ENCODE data around the gene CFAP97D2. TPM values are rescaled to one million over a fixed set of nuclear protein-coding genes. Genes with fewer than 3 reads are reported as not detected.

Gene CFAP97D2
- total RNA-seq, 2 experiments from 2014 or later = 0.47 to 0.52 TPM

DNA sequence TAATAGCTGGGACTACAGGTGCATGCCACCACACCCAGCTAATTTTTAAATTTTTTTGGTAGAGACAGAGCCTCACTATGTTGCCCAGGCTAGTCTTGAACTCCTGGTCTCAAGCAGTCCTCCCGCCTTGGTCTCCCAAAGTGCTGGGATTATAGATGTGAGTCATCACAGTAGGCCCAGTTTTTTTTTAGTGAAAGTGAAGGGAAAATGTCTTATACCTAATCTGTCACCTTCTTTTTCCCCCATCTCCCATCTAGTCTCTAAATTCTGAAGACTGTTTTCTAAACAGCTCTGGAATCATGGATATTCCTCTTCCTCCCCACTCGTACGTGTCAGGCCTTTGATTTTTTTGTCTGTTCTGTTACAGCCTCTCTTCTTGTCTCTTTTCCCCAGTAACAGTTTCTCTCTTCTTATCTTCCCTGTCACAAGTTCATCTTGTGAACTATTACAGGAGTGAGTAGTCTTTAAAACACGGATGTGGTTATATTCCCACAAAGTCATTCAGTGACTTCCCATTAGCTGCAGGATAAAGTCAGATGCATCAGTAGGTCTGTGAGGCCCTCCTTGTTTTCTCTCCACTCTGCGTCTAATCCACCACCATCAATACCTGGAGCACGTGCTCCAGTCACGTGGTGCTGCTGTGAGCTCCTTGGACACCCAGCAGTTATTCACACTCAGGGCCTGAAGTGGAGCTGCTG, 58.5 kb downstream of the CFAP97D2 start:
- Mint-ChIP-seq H3K4me3 (peak overlapping the region; percentile 81), H3K36me3 (ENCODE audit: low read depth) (peaks cover 65% of the 10 kb centered on the region), H3K4me1 (ENCODE audit: low read depth) (peaks cover 43% of the 10 kb centered on the region), H3K27me3 (no peaks in the 10 kb centered on the region), H3K9me3 (no peaks in the 10 kb centered on the region), H3K27ac (peak overlapping the region; percentile 76)
- no peak overlapping the region for H3K27ac ChIP-seq (ENCODE audit: low read depth in 1 of 2, low read length in 2 of 2)
- peaks cover 59% of the 10 kb centered on the region for H3K36me3 ChIP-seq (ENCODE audit: insufficient read depth, low read length)
- CTCF ChIA-PET = no interaction called here
- TF ChIP-seq, protein P1, sequence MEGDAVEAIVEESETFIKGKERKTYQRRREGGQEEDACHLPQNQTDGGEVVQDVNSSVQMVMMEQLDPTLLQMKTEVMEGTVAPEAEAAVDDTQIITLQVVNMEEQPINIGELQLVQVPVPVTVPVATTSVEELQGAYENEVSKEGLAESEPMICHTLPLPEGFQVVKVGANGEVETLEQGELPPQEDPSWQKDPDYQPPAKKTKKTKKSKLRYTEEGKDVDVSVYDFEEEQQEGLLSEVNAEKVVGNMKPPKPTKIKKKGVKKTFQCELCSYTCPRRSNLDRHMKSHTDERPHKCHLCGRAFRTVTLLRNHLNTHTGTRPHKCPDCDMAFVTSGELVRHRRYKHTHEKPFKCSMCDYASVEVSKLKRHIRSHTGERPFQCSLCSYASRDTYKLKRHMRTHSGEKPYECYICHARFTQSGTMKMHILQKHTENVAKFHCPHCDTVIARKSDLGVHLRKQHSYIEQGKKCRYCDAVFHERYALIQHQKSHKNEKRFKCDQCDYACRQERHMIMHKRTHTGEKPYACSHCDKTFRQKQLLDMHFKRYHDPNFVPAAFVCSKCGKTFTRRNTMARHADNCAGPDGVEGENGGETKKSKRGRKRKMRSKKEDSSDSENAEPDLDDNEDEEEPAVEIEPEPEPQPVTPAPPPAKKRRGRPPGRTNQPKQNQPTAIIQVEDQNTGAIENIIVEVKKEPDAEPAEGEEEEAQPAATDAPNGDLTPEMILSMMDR (IDR thresholded peaks at IDR 0.05) = no peak
- ATAC-seq (ENCODE audit: poor library complexity) (no peak), DNase-seq (no peak)
- H3K9me3 ChIP-seq (ENCODE audit: control insufficient read depth in 1 of 2, insufficient read depth in 1 of 2, low read length in 2 of 2) = no peaks in the 10 kb centered on the region
- POLR2A ChIA-PET = no interaction called here
- peaks cover 20% of the 10 kb centered on the region for H3K4me1 ChIP-seq (ENCODE audit: insufficient read depth, low read length)
- H3K4me3 ChIP-seq (ENCODE audit: low read length) = no peak overlapping the region
- intact Hi-C loops (cut with DNase I, micrococcal nuclease) = no loop called here
- H3K27me3 ChIP-seq (ENCODE audit: control insufficient read depth in 1 of 2, insufficient read depth in 2 of 2, low read length in 2 of 2) = no peaks in the 10 kb centered on the region

DNA sequence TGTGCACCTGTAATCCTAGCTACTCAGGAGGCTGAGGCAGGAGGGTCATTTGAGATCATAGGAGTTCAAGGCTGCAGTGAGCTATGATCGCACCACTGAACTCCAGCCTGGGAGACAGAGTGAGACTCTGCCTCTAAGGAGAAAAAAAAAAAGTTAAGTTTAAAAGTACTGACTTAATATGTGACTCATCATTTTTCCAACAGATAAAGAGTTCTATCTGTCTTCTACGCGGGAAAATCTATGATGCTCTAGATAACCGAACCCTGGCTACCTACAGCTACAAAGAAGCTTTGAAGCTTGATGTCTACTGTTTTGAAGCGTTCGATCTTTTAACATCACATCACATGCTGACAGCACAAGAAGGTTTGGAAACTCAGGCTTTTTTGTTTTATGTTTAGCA, 62.9 kb downstream of the CFAP97D2 start:
- TF ChIP-seq, protein P1 (IDR thresholded peaks at IDR 0.05) = no peak
- H3K9me3 ChIP-seq (ENCODE audit: control insufficient read depth in 1 of 2, insufficient read depth in 1 of 2, low read length in 2 of 2) = no peaks in the 10 kb centered on the region
- intact Hi-C loops (cut with DNase I, micrococcal nuclease) = no loop called here
- H3K9me3 Mint-ChIP-seq = no peaks in the 10 kb centered on the region
- H3K27ac ChIP-seq (ENCODE audit: low read depth in 1 of 2, low read length in 2 of 2) = no peak overlapping the region
- ATAC-seq (ENCODE audit: poor library complexity) (no peak), DNase-seq (no peak)
- peaks cover 93% of the 10 kb centered on the region for H3K36me3 Mint-ChIP-seq (ENCODE audit: low read depth)
- POLR2A ChIA-PET = no interaction called here
- H3K27me3 Mint-ChIP-seq = no peaks in the 10 kb centered on the region
- H3K4me1 ChIP-seq (ENCODE audit: insufficient read depth, low read length) = peaks cover under 1% of the 10 kb centered on the region
- H3K27ac Mint-ChIP-seq = no peak overlapping the region
- no peak overlapping the region for H3K4me3 Mint-ChIP-seq
- H3K36me3 ChIP-seq (ENCODE audit: insufficient read depth, low read length) = peaks cover 97% of the 10 kb centered on the region
- no peak overlapping the region for H3K4me3 ChIP-seq (ENCODE audit: low read length)
- peaks cover 15% of the 10 kb centered on the region for H3K4me1 Mint-ChIP-seq (ENCODE audit: low read depth)
- H3K27me3 ChIP-seq (ENCODE audit: control insufficient read depth in 1 of 2, insufficient read depth in 2 of 2, low read length in 2 of 2) = no peaks in the 10 kb centered on the region
- CTCF ChIA-PET = no interaction called here

DNA sequence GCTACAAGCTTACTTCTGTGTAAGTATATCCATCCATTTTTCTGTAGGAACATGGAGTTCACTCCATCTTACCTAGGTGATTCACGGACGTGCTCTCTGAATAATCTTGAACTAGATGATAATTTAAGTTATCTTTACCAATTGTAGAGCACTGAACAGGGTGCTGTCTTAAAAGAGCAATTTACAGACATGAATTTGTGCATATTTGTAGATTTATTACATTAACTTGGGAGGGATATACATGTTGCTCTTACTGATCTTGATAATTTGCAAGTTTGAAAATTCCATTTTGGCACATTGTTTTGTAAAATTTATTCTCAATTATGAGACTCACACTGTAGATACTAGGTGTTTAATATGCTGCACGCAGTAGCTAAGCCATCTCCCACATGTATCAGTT, 64.9 kb downstream of the CFAP97D2 start:
- Histone ChIP-seq H3K4me1 (ENCODE audit: insufficient read depth, low read length) (no peaks in the 10 kb centered on the region), H3K27me3 (ENCODE audit: control insufficient read depth in 1 of 2, insufficient read depth in 2 of 2, low read length in 2 of 2) (no peaks in the 10 kb centered on the region), H3K36me3 (ENCODE audit: insufficient read depth, low read length) (peaks cover 97% of the 10 kb centered on the region), H3K9me3 (ENCODE audit: control insufficient read depth in 1 of 2, insufficient read depth in 1 of 2, low read length in 2 of 2) (no peaks in the 10 kb centered on the region), H3K4me3 (ENCODE audit: low read length) (no peak overlapping the region), H3K27ac (ENCODE audit: low read depth in 1 of 2, low read length in 2 of 2) (no peak overlapping the region)
- Mint-ChIP-seq H3K27me3 (no peaks in the 10 kb centered on the region), H3K4me3 (no peak overlapping the region), H3K36me3 (ENCODE audit: low read depth) (peaks cover 97% of the 10 kb centered on the region), H3K9me3 (no peaks in the 10 kb centered on the region), H3K4me1 (ENCODE audit: low read depth) (peaks cover 15% of the 10 kb centered on the region), H3K27ac (no peak overlapping the region)
- TF ChIP-seq, protein P1 (IDR thresholded peaks at IDR 0.05) = no peak
- DNase-seq (no peak), ATAC-seq (ENCODE audit: poor library complexity) (no peak)
- ChIA-PET POLR2A (interaction anchor here (0.7 to 1.0 kb wide), 2 partner anchors 9 to 130 kb away, joined by 3 read pairs; no protein-coding TSS in a partner anchor), CTCF (no interaction called here)
- intact Hi-C loops (cut with DNase I, micrococcal nuclease) = no loop called here

Measured in CD4-positive, alpha-beta T cell (primary cell).